HG03439 (cell line): Measurements from ENCODE around the gene JUNB.
"Not testable (repeated sequence)": the region's sequence is repeated elsewhere in the genome, so short reads cannot be mapped to it uniquely, and the experiment has no call there.

ENCODE experiments used
- ATAC-seq: cut with Tn5 transposase; IDR thresholded peaks from one replicate; pipeline ENCODE4 v1.9.1; 2021; ENCODE audit warnings: mild to moderate bottlenecking, moderate library complexity; ENCODE audit not compliant: unreplicated experiment

Gene JUNB

DNA sequence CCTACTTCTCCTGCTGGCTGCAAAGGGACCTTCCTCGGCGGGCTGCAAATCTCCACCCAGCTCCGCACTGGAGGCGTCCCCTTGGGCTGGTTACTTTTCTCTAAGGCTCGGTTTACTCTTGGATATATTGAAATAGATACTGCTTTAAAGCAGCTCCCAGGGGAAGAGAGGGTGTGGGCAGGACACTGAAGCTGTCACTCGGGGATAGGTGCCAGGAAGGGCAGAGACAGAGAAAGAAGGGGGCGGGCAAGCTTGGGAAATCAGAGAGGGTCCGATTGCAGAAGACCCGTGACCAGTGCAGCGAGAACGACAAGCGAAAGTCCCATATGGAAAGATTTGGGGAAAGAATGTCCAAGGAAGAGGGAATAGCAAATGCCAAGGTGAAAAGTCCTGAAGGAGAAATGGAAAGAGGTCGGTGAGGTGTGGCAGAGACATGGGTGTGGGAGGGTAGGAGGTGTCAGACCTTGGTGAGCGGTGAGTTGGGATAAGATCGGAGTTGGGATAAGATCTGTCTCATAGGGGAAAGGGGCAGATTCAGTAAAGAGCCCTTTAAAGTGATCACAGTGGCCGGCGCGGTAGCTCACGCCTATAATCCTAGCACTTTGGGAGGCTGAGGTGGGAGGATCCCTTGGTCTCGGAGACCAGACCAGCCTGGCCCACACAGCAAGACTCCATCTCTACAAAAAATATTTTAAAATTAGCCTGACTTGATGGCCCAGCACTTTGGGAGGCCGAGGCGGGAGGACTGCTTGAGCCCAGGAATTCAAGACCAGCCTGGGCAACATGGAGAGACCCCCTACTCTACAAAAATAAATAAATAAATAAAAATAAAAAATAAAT, 11.2 kb downstream of the JUNB start:
- ATAC-seq = no peak

DNA sequence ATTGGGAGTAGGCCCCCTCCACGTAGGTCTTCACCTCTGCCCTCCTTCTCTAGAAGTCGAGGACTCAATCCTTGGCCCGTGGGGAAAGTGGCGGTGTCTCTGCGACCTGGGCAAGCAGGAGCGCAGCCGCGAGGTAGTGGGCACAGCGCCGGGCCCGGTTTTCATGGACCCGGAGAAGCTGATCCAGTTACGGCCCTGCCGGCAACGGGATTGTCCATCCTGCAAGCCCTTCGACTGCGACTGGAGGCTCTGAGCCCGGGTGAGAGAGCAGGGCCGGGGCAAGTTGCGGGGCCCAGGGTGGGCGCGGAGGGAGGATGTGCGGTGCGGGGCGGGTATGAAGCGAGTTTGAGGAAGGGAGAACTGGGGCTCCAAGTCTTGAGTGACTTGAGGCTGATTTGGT, 12.8 kb downstream of the JUNB start:
- ATAC-seq = no peak

DNA sequence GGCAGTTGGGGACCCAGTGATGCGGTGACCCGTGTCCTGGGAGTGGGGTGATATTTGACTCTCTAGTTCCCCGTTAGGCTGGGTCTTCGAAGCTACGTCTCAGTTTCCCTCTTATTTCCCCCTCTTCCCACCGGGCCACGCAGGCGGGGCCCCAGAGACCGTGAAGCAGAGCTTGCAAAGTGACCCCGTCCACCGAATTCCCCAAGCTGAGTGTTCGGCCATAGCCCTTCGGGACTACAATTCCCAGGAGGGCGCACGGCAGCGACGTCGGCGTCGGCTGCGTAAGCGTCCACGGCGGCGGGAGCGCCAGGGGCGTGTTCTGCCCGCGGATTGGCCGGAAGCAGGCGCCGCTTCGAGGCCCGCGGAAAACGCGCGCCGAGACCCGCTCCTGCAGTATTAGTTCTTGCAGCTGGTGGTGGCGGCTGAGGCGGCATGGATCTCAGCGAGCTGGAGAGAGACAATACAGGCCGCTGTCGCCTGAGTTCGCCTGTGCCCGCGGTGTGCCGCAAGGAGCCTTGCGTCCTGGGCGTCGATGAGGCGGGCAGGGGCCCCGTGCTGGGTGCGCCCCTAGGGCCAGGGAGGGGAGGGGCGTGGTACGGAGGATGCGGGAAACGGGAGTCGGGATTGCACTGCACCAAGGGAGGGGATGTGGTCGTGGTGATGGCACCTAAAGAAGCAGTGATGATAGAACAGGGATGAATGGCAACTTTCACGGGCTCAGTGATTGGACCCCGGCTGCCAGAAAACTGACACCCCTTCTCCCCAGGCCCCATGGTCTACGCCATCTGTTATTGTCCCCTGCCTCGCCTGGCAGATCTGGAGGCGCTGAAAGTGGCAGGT, 15.2 kb downstream of the JUNB start, which contains the start of gene RNASEH2A:
Gene RNASEH2A, plus strand, starts transcription at position 343 of the 840 bp plus-strand sequence. Its CDS starts 90 bp downstream, at position 433.
- peak; percentile 64 for ATAC-seq

DNA sequence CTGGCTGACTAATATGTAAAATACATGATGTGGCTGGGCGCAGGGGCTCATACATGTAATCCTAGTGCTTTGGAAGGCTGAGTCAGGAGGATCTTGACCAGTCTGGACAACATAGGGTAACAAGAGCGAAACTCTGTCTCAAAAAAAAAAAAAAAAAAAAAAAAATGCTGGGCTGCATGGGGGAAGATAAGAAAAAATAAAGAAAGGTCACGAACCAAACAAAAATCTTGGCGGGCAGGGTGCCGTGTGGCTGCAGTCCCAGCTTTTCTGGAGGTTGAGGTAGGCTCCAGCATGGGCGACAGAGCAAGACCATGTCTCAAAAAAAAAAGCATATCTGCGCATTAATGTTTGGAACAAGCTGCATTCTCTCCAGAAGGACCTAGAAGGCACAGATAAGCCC, 23.8 kb downstream of the JUNB start:
- ATAC-seq = no peak

DNA sequence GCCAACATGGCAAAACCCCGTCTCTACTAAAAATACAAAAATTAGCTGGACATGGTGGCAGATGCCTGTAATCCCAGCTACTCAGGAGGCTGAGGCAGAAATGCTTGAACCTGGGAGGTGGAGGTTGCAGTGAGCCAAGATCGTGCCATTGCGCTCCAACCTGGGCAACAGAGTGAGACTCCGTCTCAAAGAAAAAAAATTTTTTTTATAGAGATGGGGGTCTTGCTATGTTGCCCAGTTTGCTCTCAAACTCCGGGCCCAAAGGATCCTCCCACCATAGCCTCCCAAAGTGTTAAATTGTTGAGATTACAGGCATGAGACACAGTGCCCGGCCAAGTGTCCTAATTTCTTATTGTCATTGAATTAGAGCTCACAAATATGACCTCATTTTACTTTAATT, 25.9 kb downstream of the JUNB start:
- ATAC-seq = not testable (repeated sequence)

DNA sequence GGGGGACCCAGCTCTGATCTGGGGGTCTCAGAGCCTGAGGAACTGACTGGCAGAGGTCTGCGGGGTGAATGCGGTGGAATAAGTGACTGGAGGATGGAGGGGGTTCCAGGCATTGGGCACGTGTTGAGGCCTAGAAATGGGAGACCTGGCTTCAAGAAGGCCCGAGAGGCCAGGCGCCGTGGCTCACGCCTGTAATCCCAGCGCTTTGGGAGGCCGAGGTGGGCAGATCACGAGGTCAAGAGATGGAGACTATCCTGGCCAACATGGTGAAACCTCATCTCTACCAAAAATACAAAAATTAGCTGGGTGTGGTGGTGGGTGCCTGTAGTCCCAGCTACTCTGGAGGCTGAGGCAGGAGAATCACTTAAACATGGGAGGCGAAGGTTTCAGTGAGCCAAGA, 26.5 kb downstream of the JUNB start:
- not testable (repeated sequence) for ATAC-seq

DNA sequence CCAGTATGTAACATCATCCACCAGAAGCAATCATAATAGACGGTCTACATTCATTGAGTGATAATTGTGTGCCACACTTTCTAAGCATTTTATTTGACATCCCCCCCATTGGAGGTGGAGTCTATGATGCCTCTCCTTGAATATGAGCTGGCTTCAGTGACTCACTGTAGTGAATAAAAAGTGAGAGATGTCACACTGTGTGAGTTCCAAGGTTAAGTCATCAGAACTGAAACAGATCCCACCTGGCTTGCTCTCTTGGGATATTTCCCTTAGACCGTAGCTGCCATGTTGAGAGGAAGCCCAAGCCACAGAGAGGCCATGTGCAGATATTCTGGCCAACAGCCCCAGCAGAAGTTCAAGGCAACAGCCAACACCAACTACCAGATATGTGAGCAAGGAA, 30.5 kb downstream of the JUNB start:
- ATAC-seq = no peak

DNA sequence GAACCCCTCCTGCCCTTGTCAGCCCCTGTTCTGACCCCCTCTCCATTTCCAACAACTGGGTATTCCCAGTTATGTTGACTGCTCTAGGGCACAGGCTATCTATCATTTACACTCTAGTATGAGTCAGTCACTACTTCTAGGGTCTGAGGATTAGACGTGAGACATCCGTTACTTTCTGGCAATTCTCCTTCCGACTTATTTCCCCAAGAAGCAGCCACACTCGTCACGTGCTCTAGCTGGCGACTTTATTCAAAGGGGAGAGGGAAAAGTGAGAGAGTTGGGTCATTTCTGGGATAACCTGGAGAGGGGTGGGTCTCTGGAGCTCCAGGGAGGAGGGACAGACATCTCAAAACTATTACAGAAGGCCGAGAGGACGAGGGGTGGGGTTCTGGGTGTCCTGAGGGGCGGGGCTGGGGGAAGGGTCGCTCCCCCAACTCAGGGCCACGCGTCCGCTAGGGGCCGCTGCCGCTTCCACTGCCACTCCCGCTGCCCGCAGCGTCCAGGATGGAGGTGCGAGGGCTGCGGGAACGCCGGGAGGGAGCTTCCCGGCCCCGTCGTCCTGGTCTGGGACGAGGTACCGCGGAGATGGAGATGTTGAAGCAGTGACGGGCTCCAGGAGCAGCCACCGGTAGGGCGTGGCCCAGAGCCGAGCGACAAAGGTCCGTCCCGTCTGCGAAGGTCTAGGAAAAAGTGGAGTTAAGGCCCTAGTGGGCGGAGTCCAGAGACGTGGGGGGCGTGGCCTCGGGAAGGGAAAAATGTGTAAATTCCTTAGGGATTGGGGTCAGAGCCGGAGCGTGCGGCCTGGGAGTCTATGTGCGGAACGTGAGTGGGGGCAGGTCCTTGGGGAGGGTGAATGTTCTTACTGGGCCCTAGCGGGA, 34.2 kb downstream of the JUNB start:
- ATAC-seq = no peak

DNA sequence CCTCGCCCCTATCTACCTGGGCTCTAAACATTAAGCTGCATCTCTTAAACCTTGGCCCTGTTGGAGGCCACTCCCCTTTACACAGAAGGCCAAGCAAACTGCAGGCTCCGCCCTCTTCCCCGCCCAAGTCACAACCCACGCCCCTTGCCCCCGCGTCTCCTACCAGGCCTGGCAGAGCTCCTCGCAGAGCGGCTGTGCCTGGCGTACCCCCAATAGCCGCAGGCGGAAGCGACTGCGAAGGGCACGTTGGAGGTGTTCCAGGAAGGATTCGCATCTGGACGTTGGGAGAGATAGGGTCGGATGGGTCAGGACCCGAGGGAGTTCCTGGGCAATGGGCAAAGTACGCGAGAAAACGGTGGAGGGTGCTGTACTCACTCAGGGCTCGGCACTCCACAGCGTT, 37.2 kb downstream of the JUNB start:
- ATAC-seq = no peak

DNA sequence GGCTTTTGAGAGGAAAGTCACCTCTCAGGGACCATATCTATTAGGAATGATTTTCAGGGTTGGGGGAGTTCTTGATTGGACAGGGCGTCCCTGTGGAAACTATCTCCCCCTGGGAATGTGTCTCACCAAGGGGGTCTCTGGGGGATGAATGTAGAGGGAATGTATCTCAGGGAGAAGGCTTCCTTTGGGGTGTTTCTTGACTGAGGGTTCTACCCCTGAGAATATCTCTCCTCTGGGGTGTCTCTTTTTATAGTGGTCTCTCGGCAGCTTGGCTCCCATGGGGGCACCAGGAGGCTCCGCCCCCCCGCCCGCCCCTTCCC, 42.1 kb downstream of the JUNB start:
- ATAC-seq = no peak

DNA sequence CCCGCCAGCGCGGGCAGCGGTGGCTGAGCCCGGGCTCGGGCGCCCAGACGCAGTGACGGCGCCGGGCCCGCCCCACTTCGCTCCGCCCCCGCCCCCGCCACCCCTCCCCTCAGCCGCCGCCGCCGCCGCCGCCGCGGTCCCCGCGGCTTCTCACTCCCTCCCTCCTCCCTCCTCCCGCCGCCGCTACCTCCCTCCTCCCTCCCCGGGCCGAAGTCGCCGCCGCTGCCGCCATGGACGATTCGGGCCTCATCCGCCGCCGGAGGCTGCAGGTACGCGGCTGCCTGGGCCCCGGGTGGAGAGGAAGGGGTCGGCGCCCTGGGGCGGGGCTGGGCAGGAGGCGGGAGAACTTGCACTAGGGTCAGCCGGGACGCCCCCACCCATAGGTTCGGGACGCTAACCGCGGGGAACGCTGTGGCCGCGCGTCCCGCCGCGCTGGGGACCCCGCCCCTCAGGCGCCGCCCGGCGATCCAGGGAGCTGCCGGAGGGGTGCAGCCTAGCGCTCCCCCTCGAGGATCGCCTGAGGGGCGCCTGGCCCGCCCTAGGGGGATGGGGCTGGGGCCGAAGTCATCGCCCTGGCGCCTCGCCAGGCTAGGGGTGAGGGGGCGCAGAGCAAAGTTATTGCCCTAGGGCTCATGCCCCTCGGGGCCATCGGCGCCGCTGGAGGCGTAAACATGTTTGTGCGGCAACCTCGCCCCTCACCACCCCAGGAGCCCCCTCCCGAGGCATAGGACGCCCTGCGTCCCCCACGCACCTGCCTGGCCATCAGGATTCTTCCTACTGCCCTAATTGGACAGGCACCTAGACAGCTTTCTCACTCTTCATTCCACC, 42.7 kb downstream of the JUNB start:
- ATAC-seq = no peak

DNA sequence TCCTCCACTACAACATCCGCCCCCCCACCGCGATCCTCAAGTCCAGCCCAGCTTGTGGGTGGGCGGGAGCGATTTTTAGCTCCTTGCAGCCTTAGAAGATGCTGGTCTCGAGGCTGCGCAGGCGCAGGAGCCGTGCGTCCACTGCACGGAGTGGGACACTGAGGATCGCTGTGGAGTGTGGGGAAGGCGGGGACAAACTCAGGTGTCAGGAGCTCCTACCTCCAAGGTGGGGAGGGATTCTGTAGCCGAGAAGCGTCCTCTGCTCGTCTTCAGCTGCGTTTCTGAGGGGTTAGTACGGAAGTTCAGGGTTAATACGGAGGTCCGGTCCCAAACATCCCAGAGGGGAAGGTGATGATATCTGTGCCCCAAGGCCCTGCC, 43.3 kb downstream of the JUNB start, which contains the start of gene RTBDN:
Gene RTBDN, minus strand, starts transcription at position 14 of the 378 bp plus-strand sequence. CDS start 4,600 bp downstream, outside the sequence.
- no peak for ATAC-seq

DNA sequence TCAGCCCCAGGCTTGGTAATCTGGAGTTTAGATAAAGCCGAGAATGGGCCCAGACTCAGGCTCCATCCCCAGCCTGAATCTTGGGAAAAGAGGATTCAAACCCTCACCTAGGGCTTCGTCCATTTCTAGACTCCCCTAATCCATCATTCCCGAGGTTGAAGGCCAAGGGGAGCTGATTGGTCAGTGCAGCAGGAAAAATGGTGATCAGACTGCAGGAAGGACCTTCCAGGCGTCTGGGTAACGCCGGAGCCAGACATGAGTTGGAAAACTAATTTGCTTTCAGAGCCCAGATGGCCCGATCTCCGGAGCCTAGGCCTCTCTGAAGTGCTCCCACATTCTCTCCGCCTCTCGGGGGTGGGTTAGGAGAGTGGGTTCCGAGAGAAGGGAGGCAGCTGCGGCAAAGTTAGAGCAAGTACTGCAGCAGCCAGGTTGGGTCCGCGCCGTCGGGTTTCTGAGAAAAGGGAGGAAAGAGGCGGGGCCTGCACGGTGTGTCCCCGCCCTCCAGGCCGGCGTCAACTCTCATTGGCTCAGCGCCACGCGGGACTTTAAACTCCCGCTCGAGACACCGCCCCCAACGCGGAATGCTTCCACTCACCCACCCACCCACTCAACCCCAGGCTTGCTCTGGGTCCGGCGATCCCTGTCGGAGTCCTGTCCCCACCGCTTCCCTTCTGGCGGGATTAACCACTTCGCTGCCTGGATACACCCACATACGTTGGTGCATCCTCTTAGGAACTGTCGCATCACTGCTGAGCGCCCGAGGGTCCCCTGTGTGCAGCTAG, 43.9 kb downstream of the JUNB start:
- ATAC-seq = no peak

DNA sequence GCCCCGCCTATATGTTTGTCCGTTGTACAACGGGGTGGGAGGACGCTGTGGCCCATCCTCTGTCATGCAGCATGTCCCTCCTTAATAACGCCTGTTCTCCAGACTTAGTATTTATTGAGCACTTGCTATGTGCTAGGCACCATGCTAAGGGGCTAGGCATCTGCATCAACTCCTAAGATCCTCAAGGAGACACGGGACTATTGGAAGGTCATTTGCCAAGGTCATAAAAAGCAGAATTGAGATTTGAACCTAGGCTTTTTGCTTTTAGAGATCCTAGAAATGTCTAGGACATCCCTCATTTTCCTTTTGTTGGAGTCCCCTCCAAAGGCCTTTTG, 45.2 kb downstream of the JUNB start:
- no peak for ATAC-seq

DNA sequence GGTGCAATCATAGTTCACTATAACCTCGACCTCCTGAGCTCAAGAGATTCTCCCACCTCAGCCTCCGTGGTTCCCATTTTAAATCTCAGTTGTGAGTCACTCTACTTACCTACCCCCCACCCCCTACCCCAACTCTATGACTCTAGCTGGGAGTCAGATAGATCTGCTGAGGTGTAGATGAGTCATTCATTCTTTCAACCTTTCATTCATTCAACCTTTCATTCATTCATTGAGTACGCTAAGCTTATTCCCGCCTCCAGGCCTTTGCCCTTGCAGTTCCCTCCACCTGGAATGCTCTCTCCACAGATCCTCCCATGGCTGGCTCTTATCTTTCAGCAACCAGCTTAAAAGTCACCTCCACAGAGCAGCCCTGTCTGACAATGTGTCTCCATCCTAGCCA, 45.9 kb downstream of the JUNB start:
- ATAC-seq = no peak

DNA sequence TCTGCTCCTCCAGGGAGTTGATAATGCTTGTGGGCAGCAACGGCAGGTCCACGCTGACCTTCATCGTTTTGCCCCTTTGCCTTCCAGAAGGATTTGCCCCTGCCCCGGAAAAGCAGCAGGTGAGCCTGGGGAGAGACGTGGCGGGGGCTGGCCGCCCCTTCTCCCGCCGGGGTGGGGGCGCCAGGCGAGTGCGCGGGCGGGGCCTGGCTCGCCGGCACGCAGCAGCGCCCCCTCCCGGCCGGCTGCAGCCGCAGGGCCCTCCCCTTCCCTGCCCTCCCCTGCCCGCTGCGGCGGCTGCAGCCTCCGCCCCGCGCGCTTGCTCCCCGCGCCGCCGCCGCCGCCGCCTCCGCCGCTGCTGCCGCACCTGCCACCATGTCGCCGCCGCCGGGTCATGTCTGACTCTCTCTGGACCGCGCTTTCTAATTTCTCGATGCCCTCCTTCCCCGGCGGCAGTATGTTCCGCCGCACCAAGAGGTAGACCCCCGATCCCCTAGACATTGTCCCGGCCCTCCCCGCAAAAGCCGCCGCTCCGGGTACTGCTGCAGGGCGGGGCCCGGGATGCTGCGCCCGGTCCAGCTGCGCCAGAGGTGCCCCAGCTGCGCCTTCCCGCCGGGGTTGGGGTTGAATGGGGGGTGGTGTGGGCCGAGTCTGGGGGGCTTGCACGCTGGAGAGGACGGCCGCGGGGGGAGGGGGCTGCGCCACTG, 47.0 kb downstream of the JUNB start, which contains the start of gene MAST1:
Gene MAST1, plus strand, starts transcription at position 334 of the 704 bp plus-strand sequence. Its CDS starts 58 bp downstream, at position 392.
- ATAC-seq = no peak

DNA sequence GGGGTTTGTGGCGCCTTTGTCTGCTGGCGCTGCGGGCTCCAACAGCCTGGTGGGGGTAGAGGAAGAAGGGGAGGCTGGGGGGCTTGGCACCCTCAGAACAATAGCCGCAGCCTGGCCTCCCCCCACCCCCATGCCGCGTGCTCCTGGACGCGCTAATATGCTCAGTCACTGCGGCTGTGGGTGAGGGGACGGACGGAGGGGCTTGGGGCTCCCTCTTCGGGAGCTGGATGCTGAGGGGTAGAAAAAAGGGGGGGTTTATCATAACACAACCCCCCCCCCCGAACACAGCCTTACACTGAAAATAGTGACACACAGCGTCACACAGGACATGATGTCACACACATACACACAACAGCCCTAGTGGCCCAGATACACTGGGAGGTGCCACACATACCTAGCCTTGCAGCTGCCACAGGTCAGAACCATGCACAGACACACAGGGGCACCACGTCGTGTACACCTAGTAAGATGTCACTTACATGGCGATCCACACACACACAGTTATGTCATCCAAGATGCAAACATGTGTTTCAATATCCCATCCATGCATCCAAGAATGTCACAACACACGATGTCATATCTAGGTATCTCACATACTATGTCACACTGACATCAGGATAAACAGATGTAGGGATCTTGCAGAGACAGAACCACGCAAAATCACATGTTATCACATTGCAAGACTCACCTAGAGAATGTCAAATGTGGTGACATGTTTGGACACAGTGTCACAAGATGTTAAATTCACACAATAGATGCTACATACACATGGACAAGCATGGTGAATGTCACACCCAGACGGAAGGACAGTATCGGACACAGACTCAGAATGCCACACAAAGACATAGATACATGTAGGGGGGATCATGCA, 47.8 kb downstream of the JUNB start:
- no peak for ATAC-seq
